Neural cell (in vitro differentiated cells): ENCODE measurements around the gene POLE.

Source experiments
- CTCF ChIP-seq: fragments of 450-650 bp; IDR thresholded peaks from 2 replicates; pipeline ENCODE4 v1.5.1; 2014; ENCODE audit warnings: antibody characterized with exemption, mild to moderate bottlenecking, moderate library complexity; ENCODE audit not compliant: poor library complexity, severe bottlenecking
- EP300 ChIP-seq: fragments of 450-650 bp; conservative IDR thresholded peaks from 2 replicates; pipeline ENCODE4 v1.6.1; 2014; ENCODE audit warnings: antibody characterized with exemption, mild to moderate bottlenecking, moderate library complexity; ENCODE audit not compliant: poor library complexity, severe bottlenecking

DNA sequence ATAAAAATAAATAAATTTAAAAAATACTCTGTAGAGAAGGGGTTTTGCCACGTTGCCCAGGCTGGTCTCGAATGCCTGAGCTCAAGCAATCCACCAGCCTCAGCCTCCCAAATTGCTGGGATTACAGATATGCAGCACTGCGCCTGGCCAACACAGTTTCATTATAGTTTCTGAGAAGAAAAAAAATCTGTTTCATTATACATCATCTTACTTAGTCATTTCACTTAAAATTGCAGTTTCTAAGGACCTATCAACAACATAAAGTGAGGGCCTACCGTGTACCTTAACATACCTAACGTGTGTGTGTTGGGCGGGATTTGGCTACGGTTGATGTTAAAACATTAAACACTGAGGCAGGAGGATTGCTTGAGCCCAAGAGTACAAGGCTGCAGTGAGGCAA is 40.3 kb downstream of the POLE start:
- TF ChIP-seq CTCF, result no peak
- TF ChIP-seq EP300, result no peak
